ES-I3 (cell line): ENCODE data around the gene DBN1.
A peak's percentile ranks its signal among the peaks of the same experiment; 100 is the strongest.

ENCODE experiments used
- H3K36me3 ChIP-seq: 2 replicates; pipeline ENCODE4 v1.6.1; 2013; ENCODE audit warnings: mild to moderate bottlenecking, low read length, control low read depth, moderate library complexity; ENCODE audit not compliant: insufficient read depth
- H3K4me1 ChIP-seq: 2 replicates; pipeline ENCODE4 v1.6.1; 2013; ENCODE audit warnings: mild to moderate bottlenecking, control low read depth, low read length; ENCODE audit not compliant: insufficient read depth
- H3K9ac ChIP-seq: 2 replicates; pipeline ENCODE4 v1.6.1; 2013; ENCODE audit warnings: low read depth, mild to moderate bottlenecking, low read length, moderate library complexity
- H3K9me3 ChIP-seq: 2 replicates; pipeline ENCODE4 v1.6.1; 2013; ENCODE audit warnings: mild to moderate bottlenecking, low read length, moderate library complexity; ENCODE audit not compliant: control insufficient read depth, insufficient read depth

DBN1 gene

DNA sequence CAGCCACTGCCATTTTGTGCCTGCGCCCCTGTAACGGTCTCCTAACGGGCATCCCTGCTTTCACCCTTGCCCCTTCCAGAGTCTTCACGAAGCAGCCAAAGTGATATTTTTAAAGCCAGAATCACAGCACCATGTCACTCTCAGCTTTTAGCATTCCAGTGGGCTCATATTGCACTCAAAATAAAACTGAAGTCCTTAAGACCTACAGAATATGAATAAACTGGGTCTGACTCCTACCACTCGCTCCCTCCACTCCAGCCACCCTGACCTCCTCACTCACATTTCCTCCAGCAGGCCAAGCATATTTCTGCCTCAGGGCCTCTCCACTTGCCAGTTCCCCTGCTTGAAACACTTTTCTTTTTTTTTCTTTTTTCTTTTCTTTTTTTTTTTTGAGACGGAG lies 26.4 kb upstream of the DBN1 start:
- Histone ChIP-seq H3K36me3 (no peaks in the 10 kb centered on the region), H3K9me3 (no peaks in the 10 kb centered on the region), H3K9ac (no peak overlapping the region), H3K4me1 (peaks cover 18% of the 10 kb centered on the region)

DNA sequence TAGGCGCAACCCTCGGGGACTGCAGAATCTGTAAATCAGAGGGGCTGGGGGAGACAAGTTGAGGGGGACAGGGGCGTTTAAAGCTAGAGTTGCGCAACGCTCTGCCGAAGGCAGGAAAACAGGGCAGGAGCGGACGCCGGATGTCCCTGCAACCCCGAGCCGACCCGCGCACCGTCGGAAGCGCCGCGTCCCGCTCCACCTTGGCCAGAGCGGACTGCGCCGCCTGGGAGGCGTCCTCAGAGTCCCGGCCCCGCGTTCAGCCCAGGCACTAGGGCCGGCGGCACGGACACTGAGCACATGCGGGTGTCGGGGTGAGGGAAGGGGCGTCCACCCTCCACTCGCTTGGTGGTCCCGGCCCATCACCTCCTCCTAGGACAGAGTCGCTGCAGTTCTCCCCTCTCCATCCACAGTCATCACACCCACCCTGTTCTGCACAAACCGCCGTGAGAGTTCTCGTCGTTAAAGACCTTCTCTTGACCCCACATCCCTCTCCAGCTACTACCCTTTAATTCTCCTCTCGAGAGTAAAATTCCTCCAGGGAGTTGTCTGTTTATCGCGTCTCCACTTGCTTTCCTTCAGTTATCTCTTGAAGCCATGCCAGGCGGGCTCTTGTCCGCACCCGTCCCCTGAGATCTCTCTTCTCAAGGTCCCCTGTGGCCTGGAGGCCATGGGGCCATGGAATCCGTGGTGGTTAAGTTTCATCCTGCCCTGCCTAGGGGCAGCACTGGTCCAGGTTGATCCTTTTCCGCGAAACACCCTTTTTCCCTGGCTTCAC lies 24.8 kb upstream of the DBN1 start:
- Histone ChIP-seq H3K4me1 (peaks cover 26% of the 10 kb centered on the region), H3K9me3 (no peaks in the 10 kb centered on the region), H3K9ac (peak overlapping the region; percentile 50; the same call in 1 of the 2 replicates), H3K36me3 (no peaks in the 10 kb centered on the region)

DNA sequence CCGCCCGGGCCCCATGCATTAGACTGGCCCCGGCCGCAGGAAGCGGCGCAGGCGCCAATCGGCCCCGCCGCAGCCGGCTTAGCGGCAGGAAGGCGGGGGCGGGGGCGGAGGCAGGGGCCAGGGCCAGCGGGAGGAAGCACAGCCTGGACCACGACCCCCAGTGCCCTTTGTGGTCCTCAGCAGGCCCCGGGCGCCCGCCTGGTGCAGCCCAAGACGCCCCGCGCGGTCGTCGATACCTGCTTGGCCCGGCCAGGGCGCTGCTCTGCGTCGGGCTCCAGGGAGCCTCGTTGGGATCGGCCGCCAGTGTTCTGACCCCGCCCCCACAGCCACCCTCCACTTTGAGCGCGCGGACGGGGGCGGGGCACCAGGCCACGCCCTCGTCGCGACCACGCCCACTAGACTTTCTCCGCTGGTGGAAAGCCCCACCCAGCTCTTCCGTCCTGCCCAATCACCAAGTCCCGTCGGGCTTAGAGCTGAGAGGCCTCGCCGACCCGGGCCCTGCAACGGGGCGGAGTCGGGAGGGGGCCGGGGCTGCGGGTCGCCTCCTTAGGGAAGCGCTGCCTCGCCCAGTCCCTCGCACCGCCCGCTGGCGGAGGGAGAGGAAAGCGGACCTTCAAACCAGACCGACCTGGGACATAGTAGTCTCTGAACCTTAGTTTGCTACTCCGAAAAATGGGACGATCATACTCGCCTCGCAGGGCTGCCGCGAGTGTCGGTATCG lies 24.0 kb upstream of the DBN1 start, which contains the start of gene PDLIM7:
Gene PDLIM7, minus strand, starts transcription at position 313 of the 721 bp plus-strand sequence. CDS start 1,092 bp downstream, outside the sequence.
- Histone ChIP-seq H3K36me3 (peaks cover 7% of the 10 kb centered on the region; the same call in 1 of the 2 replicates), H3K4me1 (peaks cover 26% of the 10 kb centered on the region), H3K9ac (peak within 1 kb of the TSS; percentile 86), H3K9me3 (no peaks in the 10 kb centered on the region)

DNA sequence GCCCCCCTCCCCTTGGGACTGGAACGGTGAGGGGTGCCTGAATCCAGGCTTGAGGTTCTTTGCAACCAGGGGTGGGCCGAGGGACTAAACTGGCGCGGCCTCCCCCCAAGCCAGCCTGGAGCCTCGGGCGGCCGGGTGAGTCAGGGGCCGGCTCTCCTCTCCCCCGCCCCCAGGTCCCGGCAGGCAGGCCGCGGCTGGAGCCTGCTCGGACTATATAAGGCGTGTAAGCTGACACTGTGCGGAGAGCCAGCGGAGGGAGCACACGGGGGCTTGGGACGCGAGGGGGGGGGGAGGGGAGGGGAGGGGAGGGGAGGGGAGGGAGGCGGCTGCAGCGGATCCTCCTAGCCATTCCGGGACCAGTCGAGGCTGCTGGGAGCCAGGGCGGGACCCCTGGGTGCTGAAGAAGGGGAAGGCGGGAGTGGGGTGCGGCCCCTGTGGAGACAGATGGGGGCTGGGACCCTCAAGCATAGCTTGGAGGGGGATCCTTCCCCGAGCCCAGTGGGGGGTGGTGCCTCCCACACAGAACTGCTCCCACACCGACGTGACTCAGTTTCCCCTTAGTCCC lies 23.4 kb upstream of the DBN1 start:
- H3K9ac ChIP-seq: peak overlapping the region; percentile 86
- peaks cover 26% of the 10 kb centered on the region for H3K4me1 ChIP-seq
- peaks cover 10% of the 10 kb centered on the region; the same call in 1 of the 2 replicates for H3K36me3 ChIP-seq
- no peaks in the 10 kb centered on the region for H3K9me3 ChIP-seq

DNA sequence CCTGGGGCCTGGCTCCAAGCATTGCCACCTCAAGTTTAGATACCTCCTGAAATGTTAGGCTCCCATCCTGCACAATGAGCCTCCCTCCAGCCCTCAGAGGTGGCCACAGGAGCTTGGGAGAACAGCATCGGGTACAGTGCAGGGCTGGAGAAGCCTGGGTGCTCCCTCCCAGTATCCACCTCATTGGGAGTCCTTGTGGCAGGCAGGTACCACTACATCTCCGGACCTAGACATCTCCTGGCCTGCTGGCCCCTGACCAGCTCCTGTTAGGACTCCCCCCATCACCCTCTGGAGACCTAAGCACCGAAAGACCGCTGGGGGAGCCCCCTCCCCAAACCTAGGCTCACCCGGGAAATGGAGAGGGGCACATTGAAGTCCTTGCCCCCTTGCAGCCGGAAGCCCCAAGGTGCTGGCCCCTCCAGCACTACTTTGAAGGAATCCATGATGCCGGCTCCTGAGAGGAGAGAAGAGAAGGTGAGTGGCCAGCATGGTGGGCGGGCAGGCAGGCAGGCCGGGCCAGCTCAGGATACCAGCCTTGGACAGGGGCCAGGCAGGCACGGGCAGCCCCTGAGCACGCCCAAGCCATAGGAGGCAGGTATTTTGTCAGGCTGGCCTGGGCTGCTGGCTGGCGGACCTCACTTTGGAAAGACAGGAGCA lies 22.8 kb upstream of the DBN1 start:
- Histone ChIP-seq H3K9ac (peak overlapping the region; percentile 86), H3K4me1 (peaks cover 26% of the 10 kb centered on the region), H3K9me3 (no peaks in the 10 kb centered on the region), H3K36me3 (peaks cover 10% of the 10 kb centered on the region; the same call in 1 of the 2 replicates)

DNA sequence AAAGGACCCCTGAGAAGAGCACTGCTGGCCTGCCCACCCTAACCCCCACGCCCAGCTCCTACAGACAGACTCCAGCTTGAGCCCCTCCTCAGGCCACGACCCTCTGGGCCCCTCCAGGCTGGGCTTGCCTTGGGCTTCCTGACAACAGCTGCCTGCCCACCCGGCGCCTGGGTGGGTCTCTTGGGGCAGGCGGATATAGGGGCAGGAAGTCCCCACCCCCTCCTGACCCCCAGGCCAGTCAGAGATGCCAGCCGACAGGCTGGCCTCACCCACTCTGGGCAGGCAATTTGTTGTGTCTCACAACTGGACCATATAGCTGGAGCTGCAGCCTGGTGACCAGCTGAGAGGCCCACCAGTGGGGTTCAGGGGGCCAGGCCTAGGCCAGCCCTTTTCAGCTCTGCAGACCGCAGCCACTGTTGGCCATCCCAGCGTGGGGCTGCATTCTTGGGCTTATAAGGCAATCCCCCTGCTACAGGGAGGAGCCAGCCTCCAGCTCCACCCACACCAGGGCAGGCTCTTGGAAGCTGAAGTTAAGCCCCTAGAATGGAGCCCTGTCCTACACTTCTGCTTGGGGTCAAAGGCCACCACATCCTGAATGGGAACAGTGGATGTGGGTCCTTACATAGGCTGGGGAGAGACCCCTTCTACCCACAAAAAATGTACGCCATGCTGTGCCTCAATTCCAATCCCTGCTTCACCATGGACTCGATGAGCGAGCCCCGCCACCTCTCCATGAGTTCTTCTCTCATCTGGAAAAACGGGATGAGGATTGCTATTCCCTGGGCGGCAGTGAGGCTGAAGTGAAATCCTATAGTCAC lies 22.0 kb upstream of the DBN1 start:
- peaks cover 26% of the 10 kb centered on the region for H3K4me1 ChIP-seq
- peaks cover 14% of the 10 kb centered on the region for H3K36me3 ChIP-seq
- H3K9ac ChIP-seq: peak overlapping the region; percentile 86; the same call in 1 of the 2 replicates
- H3K9me3 ChIP-seq: no peaks in the 10 kb centered on the region

DNA sequence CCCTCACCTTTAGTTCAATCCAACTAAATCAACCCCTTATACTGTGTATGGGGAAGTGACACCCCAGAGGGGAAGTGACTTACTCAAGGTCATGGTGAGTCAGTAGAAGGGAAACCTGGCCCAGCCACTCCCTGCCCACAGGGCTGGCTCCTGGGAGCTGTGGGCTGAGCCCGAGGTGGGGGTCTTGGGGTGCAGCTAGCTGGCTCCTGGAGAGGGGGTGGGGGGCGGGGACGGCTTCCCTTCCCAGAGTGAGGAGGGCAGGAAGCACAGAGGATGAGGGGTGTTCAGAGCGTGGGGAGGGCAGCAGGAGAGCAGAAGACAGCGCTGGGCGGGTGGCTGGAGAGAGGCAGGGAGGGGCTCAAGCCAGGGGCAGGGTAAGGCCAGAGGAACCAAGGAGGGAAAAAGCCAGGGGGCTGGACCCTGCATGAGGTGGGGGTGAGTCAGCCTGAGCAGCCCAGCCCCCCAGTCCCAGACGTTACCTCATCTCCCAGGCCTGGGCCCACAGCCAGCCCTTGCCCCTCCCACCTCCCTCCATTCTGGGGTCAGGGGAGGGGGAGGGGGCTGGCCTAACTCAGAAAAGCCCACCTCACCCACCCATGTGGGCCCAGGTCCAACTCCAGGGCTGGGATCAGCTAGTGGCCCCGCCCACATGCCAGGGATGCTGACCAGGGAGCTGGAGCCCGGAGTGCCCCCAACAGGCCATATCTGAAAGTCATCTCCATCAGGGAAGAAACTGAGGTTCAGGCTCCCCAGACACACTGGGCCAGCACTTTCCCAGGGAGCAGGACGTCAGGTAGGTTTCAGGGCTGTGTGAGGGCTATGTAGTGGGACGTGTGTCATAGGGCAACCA lies 21.1 kb upstream of the DBN1 start:
- Histone ChIP-seq H3K36me3 (peaks cover 14% of the 10 kb centered on the region), H3K9me3 (no peaks in the 10 kb centered on the region), H3K9ac (peak overlapping the region; percentile 22; the same call in 1 of the 2 replicates), H3K4me1 (peaks cover 26% of the 10 kb centered on the region)

DNA sequence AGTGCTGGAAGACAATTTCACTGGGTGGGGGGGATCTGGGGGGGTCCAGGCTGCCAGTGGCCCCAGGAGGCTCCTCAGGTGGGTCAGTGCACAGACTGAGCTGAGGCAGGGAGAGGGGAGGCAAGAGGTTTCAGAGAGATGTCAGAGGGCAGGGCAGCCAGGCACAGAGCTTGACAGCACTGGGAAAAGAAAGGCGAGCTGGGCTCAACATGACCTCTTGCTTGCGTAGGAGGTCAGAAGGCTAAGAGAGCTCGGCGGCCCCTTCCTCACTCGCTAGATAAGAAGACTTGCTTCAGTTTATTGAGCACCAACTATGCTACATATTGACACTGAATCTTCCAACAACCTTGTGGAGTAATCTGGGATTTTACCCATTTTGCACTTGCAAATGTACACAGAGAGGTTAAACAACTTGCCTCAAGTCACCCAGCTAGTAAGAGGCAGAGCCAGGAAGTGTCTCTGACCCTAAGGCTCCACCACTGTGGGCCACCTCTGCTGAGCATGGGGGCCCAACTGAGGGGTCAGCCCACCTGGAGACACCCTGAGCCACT lies 20.4 kb upstream of the DBN1 start:
- H3K36me3 ChIP-seq: peaks cover 19% of the 10 kb centered on the region
- H3K9ac ChIP-seq: no peak overlapping the region
- no peaks in the 10 kb centered on the region for H3K9me3 ChIP-seq
- peaks cover 26% of the 10 kb centered on the region for H3K4me1 ChIP-seq

DNA sequence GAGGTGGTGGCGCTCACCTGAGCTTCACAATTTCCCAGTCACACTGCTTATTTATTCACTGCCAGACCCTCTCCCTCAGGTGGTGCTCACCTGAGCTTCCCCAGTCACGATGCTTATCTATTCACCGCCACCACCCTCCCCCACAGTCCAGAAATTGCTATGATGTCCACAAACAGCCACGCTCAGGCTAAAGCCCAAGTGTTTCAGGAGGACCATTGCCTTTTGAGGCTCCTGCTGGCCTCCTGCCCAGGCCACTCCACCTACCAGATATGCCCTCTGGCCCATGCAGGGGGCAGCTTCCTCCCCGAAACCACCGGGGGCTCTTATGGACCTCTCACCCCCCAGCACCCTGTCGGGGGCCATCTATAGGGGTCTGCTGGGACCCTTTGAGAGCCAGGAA lies 19.4 kb upstream of the DBN1 start:
- peaks cover 22% of the 10 kb centered on the region for H3K36me3 ChIP-seq
- H3K4me1 ChIP-seq: peaks cover 19% of the 10 kb centered on the region
- H3K9me3 ChIP-seq: no peaks in the 10 kb centered on the region
- H3K9ac ChIP-seq: no peak overlapping the region

DNA sequence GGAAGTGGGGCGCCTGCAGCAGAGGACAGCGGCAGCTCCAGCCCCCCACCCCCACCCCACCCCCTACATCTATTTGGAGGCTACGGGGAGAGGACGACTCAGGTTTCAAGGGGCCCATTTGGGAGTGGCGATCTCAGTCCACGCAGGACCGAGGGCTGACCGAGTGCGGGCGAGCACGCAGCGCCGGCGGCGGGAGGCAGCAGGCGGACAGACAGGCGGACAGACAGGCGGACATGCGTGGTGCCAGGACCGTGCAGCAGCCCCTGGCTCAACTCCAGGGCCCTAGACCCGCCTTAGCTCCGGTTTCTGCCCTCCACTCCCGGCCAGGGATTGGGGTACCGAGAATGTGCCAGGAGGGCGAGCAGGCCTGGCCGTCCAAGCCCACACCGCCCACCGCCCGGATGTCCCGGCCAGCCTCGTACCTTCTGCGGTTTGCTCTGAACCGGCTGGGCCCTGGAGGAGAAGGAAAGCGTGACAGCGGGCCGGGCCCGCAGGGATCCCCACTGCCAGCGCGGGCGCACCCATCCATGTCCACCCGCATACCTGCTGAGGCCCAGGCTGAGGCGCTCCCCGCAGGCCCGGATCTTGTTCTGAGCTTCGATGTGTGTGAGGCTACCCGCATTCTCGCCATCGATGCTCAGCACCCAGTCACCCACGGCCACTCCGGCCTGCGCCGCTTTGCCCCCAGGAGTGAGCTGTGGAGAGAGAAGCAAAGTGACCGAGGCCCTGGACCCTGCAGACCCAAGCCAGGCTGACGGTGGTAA lies 18.7 kb upstream of the DBN1 start:
- H3K36me3 ChIP-seq: peaks cover 29% of the 10 kb centered on the region
- peaks cover 19% of the 10 kb centered on the region for H3K4me1 ChIP-seq

DNA sequence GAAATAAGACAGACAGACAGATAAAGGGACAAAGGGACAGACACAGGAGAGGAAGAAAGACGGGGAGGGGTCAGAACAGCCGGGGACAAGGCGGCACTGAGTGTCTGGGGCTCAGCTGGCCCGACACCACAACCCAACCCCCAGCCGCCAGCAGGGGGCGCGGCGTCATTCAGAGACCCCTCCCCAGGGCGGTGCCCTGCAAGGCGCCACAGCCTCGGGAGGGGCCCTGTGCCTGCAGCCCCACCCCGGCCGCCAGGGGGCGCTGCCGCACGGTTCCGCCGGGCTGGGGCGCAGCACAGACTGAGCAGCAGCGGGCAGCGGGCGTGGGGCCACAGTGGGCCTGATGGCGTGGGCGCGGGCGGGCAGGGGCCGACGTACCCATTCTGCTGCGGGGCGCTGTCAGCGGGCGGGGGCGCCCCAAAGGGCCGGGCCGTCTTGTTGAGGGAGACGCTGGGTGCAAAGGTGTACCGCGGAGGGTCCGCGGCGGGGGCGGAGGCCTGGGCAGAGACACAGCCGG lies 18.1 kb upstream of the DBN1 start:
- H3K9me3 ChIP-seq: no peaks in the 10 kb centered on the region
- H3K9ac ChIP-seq: no peak overlapping the region
- peaks cover 31% of the 10 kb centered on the region for H3K36me3 ChIP-seq
- H3K4me1 ChIP-seq: peaks cover 19% of the 10 kb centered on the region

More for the DNA sequence above, 18.7 kb upstream of the DBN1 start:
- Histone ChIP-seq H3K9me3 (no peaks in the 10 kb centered on the region), H3K9ac (no peak overlapping the region)

DNA sequence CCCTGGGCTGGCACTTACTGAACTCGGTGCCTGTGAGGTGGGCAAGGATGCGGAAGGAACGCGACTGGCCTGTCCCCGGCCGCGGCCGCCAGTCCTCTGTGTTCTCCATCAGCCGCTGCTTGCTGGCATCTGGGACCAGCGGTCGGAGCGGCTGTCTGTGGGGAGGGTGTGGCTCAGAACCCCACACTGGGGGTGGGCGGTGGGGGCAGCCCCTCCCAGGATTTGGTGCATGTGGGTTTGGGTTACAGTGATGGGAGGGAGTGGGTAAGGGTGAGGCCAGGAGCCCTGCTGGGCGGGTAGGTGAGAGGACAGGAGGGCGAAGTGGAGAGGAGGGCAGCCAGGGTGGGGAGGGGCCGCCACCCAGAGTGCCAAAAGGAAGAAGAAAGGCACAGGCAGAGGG lies 17.6 kb upstream of the DBN1 start:
- Histone ChIP-seq H3K36me3 (peaks cover 31% of the 10 kb centered on the region), H3K4me1 (peaks cover 19% of the 10 kb centered on the region), H3K9me3 (no peaks in the 10 kb centered on the region), H3K9ac (no peak overlapping the region)
